HG03432 (cell line): ENCODE results near the gene RPL28.

Experiments used
- ATAC-seq: cut with Tn5 transposase; IDR thresholded peaks from one replicate; pipeline ENCODE4 v1.9.1; 2021; ENCODE audit warnings: mild to moderate bottlenecking, moderate library complexity; ENCODE audit not compliant: unreplicated experiment

The RPL28 gene

DNA sequence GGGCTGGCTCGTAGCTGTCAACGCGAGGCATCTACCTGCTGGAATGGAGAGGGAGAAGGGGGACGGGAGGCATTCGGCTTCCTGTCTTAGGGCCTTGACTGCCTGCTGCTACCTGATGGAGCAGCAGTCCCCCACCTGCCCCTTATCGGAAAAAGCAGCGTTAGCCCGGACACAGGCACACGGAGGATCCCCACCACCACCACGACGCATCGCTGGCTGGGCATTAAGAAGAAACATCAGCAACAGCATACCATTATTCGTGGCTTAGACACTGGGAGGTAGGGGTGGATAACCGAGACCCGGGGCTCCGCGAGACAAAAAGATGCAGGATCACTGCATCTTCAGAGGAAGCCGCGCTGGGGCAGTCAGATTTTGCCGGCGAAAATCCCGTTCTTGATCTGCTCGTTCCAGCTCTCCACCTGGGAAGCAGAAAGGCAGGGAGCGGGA lies 32.4 kb upstream of the RPL28 start:
- no peak for ATAC-seq

DNA sequence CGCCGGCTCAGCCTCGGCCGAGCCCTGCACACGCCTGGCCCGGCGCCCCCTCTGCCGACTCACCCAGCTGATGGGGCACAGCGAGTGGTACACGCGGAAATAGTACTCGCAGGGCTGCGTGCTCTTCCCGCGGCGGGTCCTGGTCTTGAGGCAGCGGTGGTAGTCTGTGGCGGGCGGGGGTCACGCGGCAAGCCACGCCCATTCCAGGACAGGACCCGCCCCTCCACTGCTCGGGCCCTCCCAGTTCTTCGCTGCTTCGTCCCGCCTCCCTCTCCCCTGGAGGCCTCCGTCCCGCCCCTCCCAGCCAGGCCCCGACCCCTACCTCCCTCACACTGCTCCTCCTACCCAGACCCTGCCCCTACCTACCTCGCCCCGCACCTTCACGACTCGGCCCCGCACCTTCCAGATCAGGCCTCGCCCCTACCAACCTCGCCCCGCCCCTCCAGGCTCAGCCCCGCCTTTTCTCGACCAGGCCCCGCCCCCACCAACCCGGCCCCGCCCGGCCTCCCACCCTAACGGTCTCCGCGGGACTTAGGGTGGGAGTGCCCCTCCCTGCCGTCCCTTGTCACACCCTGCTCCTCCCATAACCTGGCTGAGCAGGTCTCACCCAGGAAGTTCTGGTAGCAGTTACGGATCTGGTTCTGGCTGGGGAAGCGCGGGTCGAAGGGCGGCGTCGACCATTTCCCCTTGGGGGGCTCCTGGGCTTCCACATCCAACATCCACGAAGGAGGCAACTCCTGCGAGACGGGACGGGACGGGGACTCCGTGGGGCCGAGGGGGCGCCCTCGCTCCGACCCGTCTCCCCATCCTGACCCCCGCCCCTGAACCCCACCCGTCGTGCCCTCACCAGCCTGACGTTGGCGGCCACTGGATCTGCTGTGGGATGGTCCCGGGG lies 31.7 kb upstream of the RPL28 start:
- ATAC-seq = no peak

DNA sequence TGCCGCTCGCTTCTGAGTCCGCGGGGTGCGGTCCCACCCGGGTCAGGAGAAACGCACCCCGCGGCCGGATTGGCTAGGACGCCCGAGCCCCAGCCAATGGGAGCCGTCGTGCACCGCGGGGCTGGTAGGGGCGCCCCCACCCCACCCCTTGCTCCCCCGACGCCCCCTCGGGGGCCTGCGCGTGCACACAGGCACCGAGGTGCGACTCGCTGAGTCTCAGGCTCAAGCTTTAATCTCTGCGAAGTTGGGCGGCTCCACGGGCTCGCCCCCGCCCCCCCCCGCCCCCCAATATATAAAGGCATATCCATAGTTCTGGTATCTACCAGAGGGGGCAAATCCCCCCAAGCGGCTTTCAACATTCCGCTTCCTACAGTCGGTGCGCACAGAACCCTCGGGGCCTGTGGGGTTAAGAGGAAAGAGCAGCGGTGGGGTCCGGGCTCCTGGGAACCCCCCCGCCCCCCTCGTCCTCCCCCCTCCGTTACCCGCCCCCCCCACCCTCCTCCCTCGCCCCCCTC lies 31.0 kb upstream of the RPL28 start, which contains the start of gene COX6B2:
Gene COX6B2, minus strand, starts transcription at position 22 of the 515 bp plus-strand sequence. CDS start 198 bp downstream, outside the sequence.
- ATAC-seq = no peak

DNA sequence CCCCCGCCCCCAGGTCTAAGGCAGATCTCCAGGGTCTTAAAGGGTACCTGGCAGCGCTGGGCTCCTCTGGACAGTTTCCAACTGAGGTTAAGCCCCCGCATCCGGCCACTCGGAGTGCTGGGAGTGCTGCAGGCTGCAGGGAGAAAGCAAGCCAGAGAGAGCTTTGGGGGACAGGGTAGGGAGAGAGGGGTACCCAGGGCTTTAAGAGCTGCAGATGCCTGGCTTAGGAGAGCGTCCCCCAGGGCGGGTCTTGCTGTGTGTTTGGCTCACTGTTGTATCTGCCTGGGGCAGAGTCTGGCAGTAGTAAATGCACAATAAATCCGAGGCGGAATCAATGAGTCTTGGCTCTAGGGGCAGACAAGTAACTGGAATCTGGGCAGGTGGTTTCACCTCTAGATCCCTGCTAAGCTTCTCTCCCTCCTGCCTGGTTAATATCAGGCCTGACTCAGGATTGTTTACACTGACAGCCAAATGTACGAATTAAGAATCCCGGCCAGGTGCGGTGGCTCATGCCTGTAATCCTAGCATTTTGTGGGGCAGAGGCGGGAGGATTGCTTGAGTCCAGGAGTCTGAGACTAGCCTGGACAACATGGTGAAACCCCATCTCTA lies 30.4 kb upstream of the RPL28 start:
- no peak for ATAC-seq

DNA sequence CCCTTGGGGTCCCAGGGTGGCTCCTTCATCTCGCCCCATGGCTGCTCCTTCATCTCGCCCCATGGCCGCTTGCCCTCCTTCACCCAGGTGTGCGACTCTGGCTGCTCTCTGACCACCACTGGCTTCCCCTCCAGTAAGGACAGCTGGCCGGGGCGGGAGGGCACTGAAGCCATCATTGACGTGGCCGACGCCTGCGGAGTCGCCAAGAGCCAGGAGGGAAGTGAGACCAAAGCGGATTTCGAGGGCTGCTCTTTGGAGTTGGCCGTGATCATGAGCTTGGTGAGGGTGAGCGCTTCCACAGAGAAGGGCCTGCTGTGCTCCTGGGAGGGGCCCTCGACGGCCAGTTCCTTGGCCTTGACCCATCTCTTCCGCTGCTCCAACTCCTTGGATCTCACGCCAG lies 27.2 kb upstream of the RPL28 start:
- no peak for ATAC-seq

- ATAC-seq = no peak
Measured at GRCh38 chr19:55358943-55359908, 26.5 kb upstream of the RPL28 start.

DNA sequence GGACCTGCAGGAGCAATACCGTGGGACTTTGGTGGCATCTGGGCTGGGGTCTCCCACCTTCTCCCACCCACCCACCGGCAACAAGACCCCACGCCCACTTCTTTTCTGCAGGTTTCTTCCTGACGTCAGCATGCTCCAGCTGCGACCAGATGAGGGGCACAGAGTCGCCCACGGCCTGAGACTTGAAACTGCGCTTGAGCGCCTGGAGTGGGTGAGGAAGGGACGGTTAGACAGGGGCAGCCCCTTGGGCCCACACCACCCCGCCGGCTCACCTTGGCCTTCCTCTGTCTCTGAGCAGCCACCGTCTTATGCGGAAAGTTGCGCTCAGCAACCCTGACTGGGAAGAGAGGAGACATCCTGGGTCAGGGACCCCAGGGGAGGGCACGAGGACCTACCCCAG lies 24.8 kb upstream of the RPL28 start:
- no peak for ATAC-seq

- no peak for ATAC-seq
Measured at GRCh38 chr19:55362174-55362989, 23.4 kb upstream of the RPL28 start.

DNA sequence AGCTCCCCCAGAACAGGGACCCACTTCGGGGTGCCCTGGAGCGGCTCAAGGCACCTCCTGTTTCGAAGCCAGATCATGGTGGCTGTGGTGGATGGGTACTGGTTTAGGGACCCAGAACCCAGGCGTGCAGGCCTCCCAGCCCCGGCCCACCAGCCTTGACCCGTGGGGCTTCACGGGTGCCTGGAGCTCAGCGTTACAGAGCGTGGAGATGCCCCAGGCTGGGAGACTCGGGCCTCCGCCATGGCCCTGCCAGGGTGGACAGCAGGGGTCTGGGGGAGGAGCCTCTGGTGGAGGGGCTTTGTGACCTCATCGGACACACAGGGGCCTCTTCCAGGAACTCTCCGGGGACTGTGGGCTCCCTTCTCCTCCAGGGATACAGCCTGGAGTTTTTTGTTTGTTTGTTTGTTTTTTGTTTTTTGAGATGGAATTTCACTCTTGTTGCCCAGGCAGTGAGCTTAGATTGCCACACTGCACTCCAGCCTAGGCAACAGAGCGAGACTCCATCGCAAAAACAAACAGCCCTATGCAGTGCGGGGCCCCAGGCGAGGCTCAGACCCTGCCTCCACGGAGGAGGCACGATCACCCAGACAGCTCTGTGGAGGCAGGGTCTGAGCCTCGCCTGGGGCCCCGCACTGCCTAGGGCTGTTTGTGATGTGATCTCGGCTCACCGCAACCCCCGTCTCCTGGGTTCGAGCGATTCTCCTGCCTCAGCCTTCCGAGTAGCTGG lies 22.6 kb upstream of the RPL28 start, which contains the start of gene GARIN5B:
Gene GARIN5B, minus strand, starts transcription at position 271 of the 727 bp plus-strand sequence. Its CDS starts 194 bp downstream, at position 77.
- no peak for ATAC-seq

DNA sequence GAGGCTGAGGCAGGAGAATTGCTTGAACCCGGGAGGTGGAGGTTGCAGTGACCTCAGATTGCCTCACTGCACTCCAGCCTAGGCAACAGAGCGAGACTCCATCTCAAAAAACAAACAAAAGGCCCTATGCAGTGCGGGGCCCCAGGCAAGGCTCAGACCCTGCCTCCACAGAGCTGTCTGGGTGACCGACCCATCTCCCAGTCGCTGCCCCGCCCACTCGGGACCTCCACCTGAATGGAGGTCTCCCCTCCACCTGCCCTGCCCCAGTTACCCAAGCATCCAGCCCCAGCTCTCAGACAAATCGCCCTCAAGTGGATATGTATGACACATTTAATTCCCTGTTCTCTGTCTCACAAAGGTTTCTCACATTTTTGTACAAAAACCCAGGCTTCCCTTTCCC lies 20.5 kb upstream of the RPL28 start:
- ATAC-seq = no peak

- no peak for ATAC-seq
Measured at GRCh38 chr19:55365964-55366363, 19.8 kb upstream of the RPL28 start.

DNA sequence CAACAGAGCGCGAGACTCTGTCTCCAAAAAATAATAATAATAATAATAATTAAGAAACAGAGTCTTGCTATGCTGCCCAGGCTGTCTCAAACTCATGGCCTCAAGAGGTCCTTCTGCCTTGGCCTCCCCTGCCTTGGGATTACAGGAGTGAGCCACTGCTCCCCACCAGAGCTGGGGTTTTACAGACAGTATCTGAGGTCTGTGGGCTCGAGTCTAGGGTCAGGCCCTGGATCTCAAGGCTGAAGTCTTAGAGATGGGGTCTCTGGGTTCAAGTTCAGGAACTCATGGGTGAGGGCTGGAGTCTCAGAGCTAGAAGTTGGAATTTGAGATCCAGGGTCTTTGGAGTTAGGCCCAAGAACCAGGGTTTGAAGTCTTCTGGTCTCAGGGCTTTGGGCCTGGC lies 18.9 kb upstream of the RPL28 start:
- ATAC-seq = no peak

GRCh38 chr19:55368106-55368505 lies 17.6 kb upstream of the RPL28 start:
- no peak for ATAC-seq

DNA sequence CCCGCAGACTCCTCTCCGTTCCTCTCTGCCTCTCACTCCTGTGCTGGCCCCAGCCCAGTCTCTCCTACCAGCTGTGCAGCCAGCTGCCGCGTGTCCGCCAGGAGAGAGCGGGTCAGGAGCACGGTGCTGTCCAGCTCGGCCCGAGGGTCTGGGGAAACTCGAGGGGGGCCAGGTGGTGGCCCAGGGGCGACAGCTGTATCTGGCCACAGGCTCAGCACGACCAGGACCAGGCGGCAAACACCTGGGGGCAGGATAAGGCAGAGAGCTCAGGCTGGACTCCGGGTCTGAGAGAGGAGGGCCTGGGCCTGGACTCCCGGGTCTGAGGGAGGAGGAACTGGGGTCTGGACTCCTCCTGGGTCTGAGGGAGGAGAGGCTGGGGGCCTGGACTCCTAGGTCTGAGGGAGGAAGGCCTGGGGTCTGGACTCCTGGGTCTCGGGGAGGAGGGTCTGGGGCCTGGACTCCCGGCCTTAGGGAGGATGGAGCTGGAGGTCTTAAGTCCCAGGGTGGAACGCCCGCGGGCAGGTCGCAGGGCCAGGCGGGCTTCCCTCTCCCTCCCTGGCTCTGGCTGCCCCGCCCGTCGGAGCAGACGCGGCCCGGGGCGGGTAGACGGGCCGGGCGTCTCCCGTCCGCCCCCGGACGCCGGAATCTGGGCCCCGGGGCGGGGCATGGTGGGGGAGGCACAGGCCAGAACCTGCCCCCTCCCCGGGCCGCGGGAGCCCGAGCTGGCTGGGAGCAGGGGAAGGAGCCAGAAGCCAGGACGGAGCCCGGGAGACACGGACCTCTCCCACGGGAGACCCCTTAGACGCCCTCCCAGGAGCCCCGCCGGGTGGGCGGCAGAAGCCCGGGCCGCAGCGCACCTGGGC lies 16.8 kb upstream of the RPL28 start:
- no peak for ATAC-seq

GRCh38 chr19:55369653-55370304 lies 16.0 kb upstream of the RPL28 start:
- ATAC-seq = no peak

DNA sequence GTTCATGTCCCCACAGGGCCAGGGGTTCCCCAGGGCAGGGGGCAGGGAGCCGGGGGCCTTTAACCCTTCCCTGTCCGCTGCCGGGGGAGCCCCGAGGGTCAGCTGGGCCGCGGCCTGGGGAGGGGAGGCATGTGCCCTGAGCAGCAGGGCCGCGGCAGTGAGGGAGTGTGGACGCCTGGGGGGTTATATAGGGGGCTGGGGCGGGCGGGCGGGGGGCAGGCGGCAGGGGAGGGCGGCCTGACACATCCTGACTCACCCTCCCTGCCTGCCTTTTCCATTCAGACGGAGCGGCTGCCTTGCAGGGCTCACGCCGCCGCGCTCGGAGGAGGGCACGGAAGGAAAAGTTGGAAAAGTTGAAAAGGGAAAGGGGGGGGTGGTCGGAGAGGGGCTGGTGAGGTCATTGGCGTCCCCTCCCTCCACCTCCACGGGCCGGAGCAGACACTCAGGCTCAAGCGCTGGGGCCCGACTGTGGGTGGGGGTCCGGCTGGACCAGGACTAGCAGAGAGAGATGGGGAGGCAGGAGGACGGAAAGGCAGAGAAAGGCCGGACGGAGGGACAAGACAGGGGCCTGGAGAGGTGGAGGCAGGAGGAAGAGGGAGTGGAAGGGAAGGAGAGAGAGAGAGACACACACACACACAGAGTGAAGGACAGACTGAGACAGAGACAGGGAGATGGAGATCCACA lies 15.3 kb upstream of the RPL28 start, which contains the start of gene IL11:
Gene IL11, minus strand, starts transcription at position 159 of the 684 bp plus-strand sequence. Its CDS starts 153 bp downstream, at position 6.
- no peak for ATAC-seq
